ENCODE measurements around the gene ELAC2. TPM values are rescaled to one million over a fixed set of nuclear protein-coding genes. Genes with fewer than 3 reads are reported as not detected.
A peak's percentile ranks its signal among the peaks of the same experiment; 100 is the strongest.

ELAC2 gene
- total RNA-seq, 6 donors from 2014 or later, result 40.5 to 67.1 (median 46.4) TPM

- H3K27me3 ChIP-seq, result no peaks in the 10 kb centered on the region
- H3K9me3 ChIP-seq, result no peaks in the 10 kb centered on the region
- H3K4me3 ChIP-seq, result peak overlapping the region in 2 of 4 donors; percentile 18 to 25
- H3K4me1 ChIP-seq, result peaks cover 5 to 7% (median 5%) of the 10 kb centered on the region in 4 donors
- TF ChIP-seq POLR2AphosphoS5 (IDR thresholded peaks at IDR 0.05) (no peak), POLR2A (IDR thresholded peaks at IDR 0.05) (no peak), CTCF (IDR thresholded peaks at IDR 0.05) (peak; percentile 70 to 94 (median 76)), EP300 (IDR thresholded peaks at IDR 0.05) (no peak)
- DNase-seq, result peak; percentile 69 to 83
- 35 to 53% methylated on average over 11 to 19 of the region's 19 CpGs for WGBS, 2 donors
- no peak overlapping the region for H3K27ac ChIP-seq
- peak; percentile 91 to 97 for ATAC-seq (ENCODE audit: low FRiP score in 2 of 2)
- H3K36me3 ChIP-seq, result no peaks in the 10 kb centered on the region
These were observed 6.9 kb upstream of the ELAC2 start for GRCh38 chr17:13024526-13025257.

- H3K27me3 ChIP-seq, result no peaks in the 10 kb centered on the region
- ATAC-seq (ENCODE audit: low FRiP score in 2 of 2), result no peak
- H3K4me1 ChIP-seq, result peaks cover 5 to 7% (median 5%) of the 10 kb centered on the region in 4 donors
- WGBS, 2 donors, result 62 to 69% methylated on average over 6 of the region's 6 CpGs
- TF ChIP-seq CTCF (IDR thresholded peaks at IDR 0.05), result no peak
- TF ChIP-seq POLR2AphosphoS5 (IDR thresholded peaks at IDR 0.05), result no peak
- TF ChIP-seq POLR2A (IDR thresholded peaks at IDR 0.05), result no peak
- TF ChIP-seq EP300 (IDR thresholded peaks at IDR 0.05), result no peak
- H3K4me3 ChIP-seq, result peak overlapping the region in 1 of 4 donors; percentile 18
- no peaks in the 10 kb centered on the region for H3K36me3 ChIP-seq
- H3K27ac ChIP-seq, result no peak overlapping the region
- no peak for DNase-seq
- H3K9me3 ChIP-seq, result no peaks in the 10 kb centered on the region
These were observed 6.2 kb upstream of the ELAC2 start for GRCh38 chr17:13024016-13024415.

GRCh38 chr17:13016881-13017654 lies 759 bp downstream of the ELAC2 start:
- WGBS, 2 donors, result 21 to 24% methylated on average over 19 to 21 of the region's 21 CpGs
- DNase-seq (peak in 1 of 2 donors; percentile 30), ATAC-seq (ENCODE audit: low FRiP score in 2 of 2) (peak; percentile 16 to 53)
- no peaks in the 10 kb centered on the region for H3K9me3 ChIP-seq
- peak overlapping the region; percentile 77 to 96 (median 88) for H3K4me3 ChIP-seq
- TF ChIP-seq POLR2AphosphoS5 (IDR thresholded peaks at IDR 0.05) (no peak), CTCF (IDR thresholded peaks at IDR 0.05) (no peak), EP300 (IDR thresholded peaks at IDR 0.05) (no peak), POLR2A (IDR thresholded peaks at IDR 0.05) (no peak)
- peak overlapping the region; percentile 76 to 88 (median 85) for H3K27ac ChIP-seq
- peaks cover 6 to 23% (median 13%) of the 10 kb centered on the region in 4 donors for H3K4me1 ChIP-seq
- H3K27me3 ChIP-seq, result no peaks in the 10 kb centered on the region
- H3K36me3 ChIP-seq, result peaks cover 18 to 41% (median 38%) of the 10 kb centered on the region in 4 donors

DNA sequence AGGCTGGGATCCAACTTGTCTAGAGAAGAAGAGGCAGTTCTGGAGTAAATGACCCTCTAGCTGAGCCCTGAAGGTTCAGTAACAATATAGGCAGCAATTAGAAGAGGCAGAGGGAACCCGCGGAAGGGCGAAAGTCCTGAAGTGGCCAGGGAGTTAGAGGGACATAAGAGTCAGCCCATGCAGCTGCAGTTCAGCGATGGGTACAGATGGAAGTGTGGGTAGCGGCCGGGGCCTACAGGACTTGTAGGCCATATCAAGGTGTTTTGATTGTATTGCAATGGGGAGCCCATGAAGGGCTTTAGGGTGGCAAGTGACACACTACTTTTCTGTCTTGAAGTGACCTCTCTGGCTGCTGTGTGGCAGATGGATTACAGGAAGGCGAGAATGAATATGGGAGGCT lies 3.0 kb downstream of the ELAC2 start:
- Histone ChIP-seq H3K4me1 (peaks cover 6 to 23% (median 13%) of the 10 kb centered on the region in 4 donors), H3K27ac (no peak overlapping the region), H3K36me3 (peaks cover 30 to 63% (median 59%) of the 10 kb centered on the region in 4 donors), H3K27me3 (no peaks in the 10 kb centered on the region), H3K9me3 (no peaks in the 10 kb centered on the region), H3K4me3 (no peak overlapping the region)
- WGBS, 2 donors, result 92 to 96% methylated on average over 7 of the region's 7 CpGs
- TF ChIP-seq POLR2A (IDR thresholded peaks at IDR 0.05) (no peak), EP300 (IDR thresholded peaks at IDR 0.05) (no peak), POLR2AphosphoS5 (IDR thresholded peaks at IDR 0.05) (no peak), CTCF (IDR thresholded peaks at IDR 0.05) (no peak)
- ATAC-seq (ENCODE audit: low FRiP score in 2 of 2) (no peak), DNase-seq (no peak)
